ENCODE measurements around the gene GNG2. TPM values are rescaled to one million over a fixed set of nuclear protein-coding genes. Genes with fewer than 3 reads are reported as not detected.

GNG2 gene
- total and polyA plus RNA-seq, 2 of the 8 experiments (the other 6 are each of a cell fraction or from before 2014, with no cell fraction given) = 8.2 to 17.9 TPM

GRCh38 chr14:52018252-52018651 is 157.8 kb downstream of the GNG2 start:
- CTCF ChIA-PET (ENCODE audit: partially characterized antibody) = interaction anchor here (1.3 kb wide), 1 partner anchor 22 kb away, joined by 3 read pairs; no protein-coding TSS in a partner anchor
- H3K79me1 ChIP-seq (ENCODE audit: low read depth, low read length) = no peaks in the 10 kb centered on the region
- no peak overlapping the region for H3K18ac ChIP-seq (ENCODE audit: extremely low read depth, low read length)
- no peak overlapping the region for H2BK120ac ChIP-seq (replicated peaks; ENCODE audit: low read depth, low read length)
- H3K56ac ChIP-seq (replicated peaks; ENCODE audit: insufficient read length, low read depth, low read length) = no peak overlapping the region
- H2BK12ac ChIP-seq (ENCODE audit: low read depth, low read length) = no peak overlapping the region
- no peak overlapping the region for H4K8ac ChIP-seq (ENCODE audit: extremely low read depth, insufficient read depth, low read length)
- TF ChIP-seq CHD1 (IDR thresholded peaks at IDR 0.05; ENCODE audit: low read depth, low read length) (no peak), CHD2 (IDR thresholded peaks at IDR 0.05; ENCODE audit: low read length) (no peak), ATF2 (IDR thresholded peaks at IDR 0.05; ENCODE audit: low read length) (no peak), MAFK (IDR thresholded peaks at IDR 0.05; ENCODE audit: low read depth, low read length) (no peak), GABPA (IDR thresholded peaks at IDR 0.05; ENCODE audit: borderline replicate concordance, insufficient read depth, low read length) (no peak)
- no peak overlapping the region for H3K27ac ChIP-seq (ENCODE audit: low read depth, low read length)
- H4K91ac ChIP-seq (replicated peaks; ENCODE audit: insufficient read length, low read length) = no peak overlapping the region
- no peak overlapping the region for H3K4me3 ChIP-seq (ENCODE audit: extremely low read depth in 1 of 4, insufficient read depth in 2 of 4, low read depth in 3 of 4, low read length in 4 of 4)
- no peaks in the 10 kb centered on the region for H3K36me3 ChIP-seq (ENCODE audit: control insufficient read depth in 2 of 4, insufficient read depth in 4 of 4, low read length in 3 of 4)
- DNase-seq (ENCODE audit: low read depth in 1 of 2, low spot score in 2 of 2) (no peak), FAIRE-seq (no peak)
- no peaks in the 10 kb centered on the region for H3K79me2 ChIP-seq (ENCODE audit: control insufficient read depth in 1 of 2, insufficient read depth in 2 of 2, low read length in 2 of 2)
- H3K9ac ChIP-seq (replicated peaks in 1 of 4; ENCODE audit: extremely low read depth in 1 of 4, low read depth in 3 of 4, low read length in 3 of 4) = no peak overlapping the region
- H3K23ac ChIP-seq (ENCODE audit: insufficient read length) = no peak overlapping the region
- H3K9me3 ChIP-seq (ENCODE audit: insufficient read depth in 2 of 2, low read depth in 1 of 2, low read length in 1 of 2) = no peaks in the 10 kb centered on the region; a peak in 1 of 4 replicates
- POLR2A ChIA-PET (ENCODE audit: partially characterized antibody) = no interaction called here
- H3K14ac ChIP-seq (ENCODE audit: insufficient read length) = no peak overlapping the region
- 92% methylated on average over 4 of the region's 4 CpGs; no CpG with 5 or more reads in 1 of the 2 experiments for WGBS, 2 experiments (ENCODE audit: extremely low coverage in 1 of 2, insufficient coverage in 1 of 2, insufficient read length in 1 of 2, insufficient replicate concordance in 2 of 2, low coverage in 1 of 2, low lambda C conversion rate in 2 of 2, missing lambda C conversion rate in 1 of 2)
- no peak overlapping the region for H3K4me2 ChIP-seq (ENCODE audit: insufficient read depth in 1 of 2, low read depth in 2 of 2, low read length in 2 of 2)
- H3K4ac ChIP-seq (replicated peaks; ENCODE audit: insufficient read length, low read depth, low read length) = no peak overlapping the region
- H3K23me2 ChIP-seq (ENCODE audit: low read depth, low read length) = no peaks in the 10 kb centered on the region
- H2BK20ac ChIP-seq (ENCODE audit: low read length) = no peak overlapping the region
- no peaks in the 10 kb centered on the region for H4K20me1 ChIP-seq (replicated peaks in 1 of 2; ENCODE audit: control insufficient read depth in 1 of 2, insufficient read depth in 2 of 2, low read length in 2 of 2)
- H2AFZ ChIP-seq (ENCODE audit: low read length) = no peak overlapping the region
- H2BK15ac ChIP-seq (ENCODE audit: low read length) = no peak overlapping the region
- peaks cover 2 to 14% (median 11%) of the 10 kb centered on the region in 4 experiments; a peak in 4 of 7 replicates for H3K4me1 ChIP-seq (replicated peaks in 1 of 4; ENCODE audit: control insufficient read depth in 3 of 4, insufficient read depth in 4 of 4, low read length in 3 of 4)
- H3K27me3 ChIP-seq (replicated peaks in 1 of 4; ENCODE audit: control insufficient read depth in 3 of 4, extremely low read depth in 1 of 4, insufficient read depth in 3 of 4, low read length in 3 of 4) = no peaks in the 10 kb centered on the region
- H2BK5ac ChIP-seq (ENCODE audit: low read depth, low read length) = no peak overlapping the region
- H2AK5ac ChIP-seq (ENCODE audit: low read depth, low read length) = no peak overlapping the region
- H4K5ac ChIP-seq (ENCODE audit: insufficient read length, low read depth, low read length) = no peak overlapping the region
